Panc1 (cell line): ENCODE measurements around the gene PPP1R12A. TPM values are rescaled to one million over a fixed set of nuclear protein-coding genes. Genes with fewer than 3 reads are reported as not detected.

ENCODE experiments used
- ATAC-seq: fragments of 200-7000 bp; cut with Tn5 transposase; 2 replicates; pipeline ENCODE4 v1.9.1; 2020; ENCODE audit warnings: mild to moderate bottlenecking, moderate library complexity
- BruUV-seq: library from RNA; stranded (reverse); fragments of 400-500 nt; replicated peaks from 2 replicates; lab custom pipeline; 2021; lab: Mats Ljungman, UMichigan
- CTCF ChIA-PET: fragments of 300-600 bp; sonication (Branson Sonifier 250); formaldehyde crosslinking; loops from one replicate; lab custom pipeline; 2022; ENCODE audit warnings: antibody characterized with exemption; lab: Charles Lee
- POLR2A ChIA-PET: fragments of 300-600 bp; sonication (Branson Sonifier 250); formaldehyde crosslinking; loops from one replicate; lab custom pipeline; 2022; ENCODE audit warnings: antibody characterized with exemption; lab: Charles Lee
- DNase-seq: peaks from one replicate; pipeline ENCODE4 v3.0.0-alpha.2; 2010; ENCODE audit warnings: low read depth, low spot score
- H3K27ac ChIP-seq: 2 replicates; pipeline ENCODE4 v1.5.1; 2011; ENCODE audit warnings: mild to moderate bottlenecking, low read length, inconsistent platforms
- H3K27me3 ChIP-seq: fragments of 200-500 bp; sonication (Bioruptor generic); 2 replicates; pipeline ENCODE4 v1.6.0; 2014; ENCODE audit warnings: low read length, inconsistent platforms; ENCODE audit not compliant: control insufficient read depth, insufficient read depth
- H3K36me3 ChIP-seq: fragments of 200-500 bp; sonication (Bioruptor generic); 2 replicates; pipeline ENCODE4 v1.5.1; 2014; ENCODE audit warnings: inconsistent platforms, mild to moderate bottlenecking, low read length, moderate library complexity; ENCODE audit not compliant: control insufficient read depth, insufficient read depth
- H3K4me1 ChIP-seq: 2 replicates; pipeline ENCODE4 v1.5.1; 2011; ENCODE audit warnings: inconsistent platforms, mild to moderate bottlenecking, low read length, moderate library complexity; ENCODE audit not compliant: control insufficient read depth, insufficient read depth
- H3K4me3 ChIP-seq, 2 experiments: 2 replicates each; pipeline ENCODE4 v1.5.1; 2011 to 2012; ENCODE audit warnings: low read depth in 2 of 2, low read length in 2 of 2, mild to moderate bottlenecking in 2 of 2, inconsistent platforms in 1 of 2, moderate library complexity in 1 of 2
- H3K9me3 ChIP-seq: fragments of 200-500 bp; sonication (Bioruptor generic); 2 replicates; pipeline ENCODE4 v1.5.1; 2014; ENCODE audit warnings: low read depth, mild to moderate bottlenecking, inconsistent platforms, low read length, moderate library complexity; ENCODE audit not compliant: control insufficient read depth, insufficient read depth
- CTCF ChIP-seq: fragments of 450-650 bp; IDR thresholded peaks from 2 replicates; pipeline ENCODE4 v1.5.1; 2017; ENCODE audit warnings: mild to moderate bottlenecking
- POLR2AphosphoS5 ChIP-seq: IDR thresholded peaks from 2 replicates; pipeline ENCODE4 v1.6.1; 2012; ENCODE audit warnings: mild to moderate bottlenecking, low read depth, low read length, moderate library complexity
- REST ChIP-seq, 2 experiments: IDR thresholded peaks; 2 replicates each; pipeline ENCODE4 v1.6.1; 2011 to 2012; ENCODE audit warnings: low read depth in 2 of 2, control low read depth in 1 of 2, low read length in 1 of 2, mild to moderate bottlenecking in 1 of 2, moderate library complexity in 1 of 2; ENCODE audit not compliant: insufficient read depth in 1 of 2
- SIN3A ChIP-seq: IDR thresholded peaks from 2 replicates; pipeline ENCODE4 v1.6.1; 2012; ENCODE audit warnings: low read depth, mild to moderate bottlenecking, low read length, moderate library complexity, borderline replicate concordance; ENCODE audit not compliant: insufficient read depth
- TCF7L2 ChIP-seq: IDR thresholded peaks from 2 replicates; pipeline ENCODE4 v1.6.1; 2011; ENCODE audit warnings: mild to moderate bottlenecking, low read depth, low read length, inconsistent platforms
- in situ Hi-C: cut with HindIII; loops from 2 replicates; pipeline ENCODE4 v1.10.0; 2016; ENCODE audit warnings: low sequenced_read_pairs, low pct_unique_long_range_greater_than_20kb
- intact Hi-C: fragments of 100-400 bp; cut with micrococcal nuclease; formaldehyde crosslinking; loops from one replicate; pipeline ENCODE4 v1.10.0; 2022; ENCODE audit not compliant: unreplicated experiment
- total RNA-seq: library from RNA; stranded (reverse); gene quantifications from one replicate; pipeline ENCODE4 v1.2.1, GENCODE V29; 2021; ENCODE audit not compliant: unreplicated experiment

Gene PPP1R12A
- total RNA-seq, 1 experiment from 2014 or later: 61.6 TPM

GRCh38 chr12:79782172-79782900, 152.6 kb downstream of the PPP1R12A start:
- H3K27ac ChIP-seq: no peak overlapping the region
- intact Hi-C loops (no loop called here), in situ Hi-C loops (no loop called here)
- CTCF ChIA-PET: interaction anchor here (0.6 kb wide), 1 partner anchor 487 kb away, joined by 5 read pairs; no protein-coding TSS in a partner anchor
- ATAC-seq: no peak
- TF ChIP-seq REST (IDR thresholded peaks at IDR 0.05; ENCODE audit: insufficient read depth in 1 of 2, low read depth in 2 of 2, low read length in 1 of 2): no peak
- TF ChIP-seq CTCF: no peak
- no peak for TF ChIP-seq SIN3A
- no peak for TF ChIP-seq POLR2AphosphoS5
- TF ChIP-seq TCF7L2: no peak
- no peak overlapping the region for H3K4me3 ChIP-seq
- H3K27me3 ChIP-seq: no peaks in the 10 kb centered on the region
- POLR2A ChIA-PET: no interaction called here
- H3K4me1 ChIP-seq: 0 out of 2 replicates have a peak, but pooled peaks cover 3% of the 10 kb centered on the region
- BruUV-seq: no TSS peak
- no peaks in the 10 kb centered on the region for H3K9me3 ChIP-seq
- H3K36me3 ChIP-seq: peaks cover 19% of the 10 kb centered on the region
- DNase-seq: no peak

- no peak for DNase-seq
- intact Hi-C loops: no loop called here
- Histone ChIP-seq H3K9me3 (no peaks in the 10 kb centered on the region), H3K27ac (no peak overlapping the region), H3K4me3 (no peak overlapping the region), H3K36me3 (peaks cover 16% of the 10 kb centered on the region), H3K27me3 (no peaks in the 10 kb centered on the region), H3K4me1 (0 out of 2 replicates have a peak, but pooled peaks cover 3% of the 10 kb centered on the region)
- BruUV-seq: no TSS peak
- in situ Hi-C loops: no loop called here
- CTCF ChIA-PET: no interaction called here
- no peak for ATAC-seq
- POLR2A ChIA-PET: no interaction called here
- TF ChIP-seq SIN3A: no peak
- TF ChIP-seq REST (IDR thresholded peaks at IDR 0.05; ENCODE audit: insufficient read depth in 1 of 2, low read depth in 2 of 2, low read length in 1 of 2): no peak
- TF ChIP-seq POLR2AphosphoS5: no peak
- no peak for TF ChIP-seq TCF7L2
- no peak for TF ChIP-seq CTCF
Observed at GRCh38 chr12:79778802-79779448, 156.0 kb downstream of the PPP1R12A start.
